Activated CD4-positive, CD25-positive, alpha-beta regulatory T cell treated with anti-CD3 and anti-CD28 coated beads, Interleukin-2, amount 50 U/mL, for 16 hours (primary cell): ENCODE results near the gene PRH2.

ENCODE experiments used
- DNase-seq: peaks from one replicate; pipeline ENCODE4 v3.0.0-alpha.2; 2020; ENCODE audit warnings: low read depth, low spot score

Gene PRH2

DNA sequence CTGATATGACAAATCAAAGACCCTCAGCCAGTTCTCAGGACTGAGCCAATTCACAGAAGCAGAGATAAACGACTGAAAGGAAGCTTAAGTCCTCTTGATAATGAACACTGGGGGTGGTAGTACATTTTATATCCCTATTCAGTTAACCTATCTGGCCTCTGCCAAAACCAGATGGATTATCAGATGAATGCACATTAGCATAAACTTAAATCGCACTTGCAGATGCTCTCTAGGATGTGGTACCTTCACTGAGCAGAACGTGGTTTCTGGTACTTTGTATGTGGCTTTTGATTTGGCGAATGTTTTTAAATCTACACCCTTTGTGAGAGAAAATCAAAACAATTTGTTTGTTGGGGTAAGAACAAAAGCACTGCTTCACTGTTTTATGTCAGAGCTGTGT is 31.2 kb downstream of the PRH2 start:
- no peak for DNase-seq

DNA sequence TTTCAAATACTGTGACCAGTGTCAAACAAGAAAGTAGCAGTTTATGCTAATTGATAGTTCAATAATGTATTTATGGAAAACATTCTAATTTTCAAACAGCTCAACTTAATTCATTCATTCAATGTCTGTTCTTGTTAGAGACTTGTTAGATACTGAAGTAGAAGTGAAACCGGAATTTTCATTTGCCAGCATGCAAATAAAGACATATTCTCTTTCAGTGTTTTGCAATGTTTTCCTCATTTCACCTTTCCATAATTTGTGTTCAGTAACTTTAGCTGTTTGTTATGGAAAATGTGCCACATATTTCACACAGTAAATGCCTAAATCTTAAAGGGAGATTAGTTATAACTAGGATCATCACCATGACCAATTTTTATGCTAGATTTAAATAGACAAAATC is 36.4 kb downstream of the PRH2 start:
- DNase-seq = no peak

DNA sequence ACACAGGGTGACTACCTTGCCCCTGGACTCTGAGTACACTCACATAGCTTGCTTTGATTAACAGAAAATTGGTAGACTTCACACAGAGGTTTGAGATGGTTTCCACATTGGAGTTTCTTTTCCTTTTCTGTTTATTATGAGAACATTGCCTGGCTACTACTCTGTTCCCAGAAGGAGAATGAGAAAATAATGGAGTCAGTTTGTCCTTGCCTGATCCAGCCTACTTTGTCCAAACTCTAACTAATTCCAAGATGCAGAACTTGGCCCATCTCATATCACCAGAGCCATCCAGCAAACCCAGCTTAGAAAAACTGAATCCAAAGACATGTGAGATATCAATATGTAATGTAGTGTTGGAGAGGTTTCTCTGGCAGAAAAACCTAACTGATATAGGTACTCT is 37.3 kb downstream of the PRH2 start:
- no peak for DNase-seq

DNA sequence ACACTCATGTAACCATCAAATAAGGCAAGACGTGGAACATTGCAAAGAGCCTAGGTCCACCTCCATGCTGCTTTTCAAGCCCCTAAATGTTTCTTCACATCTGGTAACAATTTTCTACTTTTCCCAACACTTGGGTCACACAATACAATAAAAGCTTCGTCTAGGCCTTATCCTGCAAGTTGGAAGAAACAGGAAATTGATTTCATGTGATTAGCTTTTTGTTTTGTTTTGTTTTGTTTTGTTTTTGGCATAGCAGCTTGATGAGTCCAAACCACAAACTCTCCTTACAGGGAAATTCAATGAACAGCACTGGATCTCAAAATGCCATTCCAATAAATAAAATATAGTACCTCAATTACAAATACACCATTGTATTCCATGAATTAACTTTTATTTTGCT is 38.4 kb downstream of the PRH2 start:
- no peak for DNase-seq

DNA sequence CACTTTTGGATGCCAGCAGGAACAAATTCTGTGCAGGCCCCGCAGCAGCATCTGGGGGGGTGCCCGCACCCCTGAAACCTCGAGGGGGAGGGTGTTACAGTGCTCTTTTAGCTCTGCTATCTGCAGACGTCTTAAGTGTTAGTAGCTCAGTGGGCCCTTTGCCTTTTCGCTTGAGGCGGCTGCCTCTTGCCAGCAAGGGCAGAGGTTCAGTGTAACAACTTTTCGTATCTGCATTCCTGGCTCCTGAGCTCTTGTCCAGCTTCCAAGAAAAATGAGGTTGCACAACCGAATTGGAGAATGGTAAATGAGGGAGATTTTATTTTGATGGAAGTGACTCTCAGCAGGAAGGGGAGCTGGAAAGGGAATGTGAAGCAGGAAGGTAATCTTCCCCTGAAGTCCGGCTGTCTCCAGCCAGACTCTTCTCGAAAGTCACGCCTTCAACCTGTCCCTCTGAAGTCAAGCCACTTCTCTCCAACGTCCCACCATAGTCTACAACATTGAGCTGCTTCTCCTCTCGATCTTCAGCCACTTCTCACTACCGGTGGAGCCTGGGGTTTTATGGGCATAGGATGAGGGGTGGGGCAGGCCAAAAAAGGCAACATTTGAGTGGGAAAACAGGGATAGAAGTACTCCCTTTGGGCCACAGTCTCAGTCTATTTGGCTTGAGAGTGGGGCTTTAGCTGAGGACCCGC is 39.9 kb downstream of the PRH2 start:
- DNase-seq = no peak

DNA sequence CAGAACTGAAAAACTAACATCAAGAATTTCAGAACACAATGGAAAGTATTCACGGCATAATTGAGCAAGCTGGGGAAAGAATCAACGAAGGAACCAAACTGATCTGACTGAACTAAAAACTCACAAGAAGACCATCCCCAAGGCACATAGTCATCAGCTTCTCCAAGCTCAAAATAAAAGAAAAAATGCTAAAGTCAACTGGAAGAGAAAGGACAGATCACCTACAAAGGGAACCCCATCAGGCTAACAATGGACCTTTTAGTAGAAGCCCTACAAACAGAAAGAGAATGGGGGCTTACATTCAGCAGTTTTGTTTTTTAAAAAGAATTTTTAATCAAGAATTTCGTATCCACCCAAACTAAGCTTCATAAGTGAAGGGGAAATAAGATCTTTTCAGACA is 45.9 kb downstream of the PRH2 start:
- no peak for DNase-seq

DNA sequence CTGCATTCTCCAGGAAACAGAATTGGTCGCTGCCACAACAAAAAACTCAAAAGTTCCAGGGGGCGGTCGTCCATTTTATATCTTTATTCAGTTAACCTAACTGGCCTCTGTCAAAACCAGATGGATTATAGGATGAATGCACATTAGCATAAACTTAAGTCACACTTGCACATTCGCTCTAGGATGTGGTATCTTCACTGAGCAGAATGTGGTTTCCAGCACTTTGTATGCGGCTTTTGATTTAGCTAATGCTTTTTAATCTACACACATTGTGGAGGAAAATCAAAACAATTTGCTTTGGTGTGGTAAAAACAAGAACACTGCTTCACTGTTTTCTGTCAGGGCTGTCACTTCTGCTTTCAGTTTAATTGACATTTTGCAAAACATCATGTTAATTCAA is 53.2 kb downstream of the PRH2 start:
- DNase-seq = no peak
